Body of pancreas (tissue), 4 donors: Measurements from ENCODE around the gene ECSCR. TPM values are rescaled to one million over a fixed set of nuclear protein-coding genes. Genes with fewer than 3 reads are reported as not detected.
"Not testable (repeated sequence)": the region's sequence is repeated elsewhere in the genome, so short reads cannot be mapped to it uniquely, and the experiment has no call there.

Source experiments
- ATAC-seq: fragments of 150-250 bp; one replicate; pipeline ENCODE4 v1.9.1; 2016
- DNase-seq, 4 donors: peaks; one replicate each; pipeline ENCODE4 v3.0.0-alpha.2; 2019
- H3K27ac ChIP-seq, 4 donors: fragments of 200-600 bp; sonication (generic); 1 replicate in 3 of 4; 2 replicates in 1 of 4; pipeline versions ENCODE4 v1.5.1 to v1.6.1; 2016 to 2019; ENCODE audit warnings: mild to moderate bottlenecking in 1 of 4, mixed read lengths in 1 of 4, moderate library complexity in 1 of 4
- H3K27me3 ChIP-seq, 2 donors: fragments of 200-600 bp; sonication (generic); one replicate each; pipeline ENCODE4 v1.6.0; 2016; ENCODE audit warnings: mild to moderate bottlenecking in 1 of 2
- H3K36me3 ChIP-seq, 2 donors: fragments of 200-600 bp; sonication (generic); replicated peaks in 1 of 2; 2 replicates each; pipeline ENCODE4 v1.5.1; 2016; ENCODE audit warnings: low read depth in 2 of 2; ENCODE audit not compliant: insufficient read depth in 1 of 2
- H3K4me1 ChIP-seq: fragments of 200-600 bp; sonication (generic); one replicate; pipeline ENCODE4 v1.6.0; 2016
- H3K4me3 ChIP-seq, 2 donors: fragments of 200-600 bp; sonication (generic); 1 replicate in 1 of 2; 2 replicates in 1 of 2; pipeline ENCODE4 v1.5.1; 2016 to 2019
- H3K9me3 ChIP-seq, 3 donors: fragments of 200-600 bp; sonication (generic); 1 replicate in 2 of 3; 2 replicates in 1 of 3; pipeline ENCODE4 v1.5.1; 2016
- CTCF ChIP-seq, 7 experiments: fragments of 450-650 bp in 4 of 7; fragments of 200-600 bp in 3 of 7; sonication (generic) in 3 of 7; IDR thresholded peaks; one replicate each; pipeline ENCODE4 v1.5.1; 2016 to 2019; ENCODE audit warnings: antibody characterized with exemption in 7 of 7
- POLR2A ChIP-seq, 3 donors: fragments of 450-650 bp; IDR thresholded peaks; one replicate each; pipeline ENCODE4 v1.6.1; 2016; ENCODE audit warnings: antibody characterized with exemption in 3 of 3, mild to moderate bottlenecking in 2 of 3
- WGBS, 2 donors: methylation state at CpG; one replicate each; pipeline ENCODE4 v1.1.5; 2017; 5-methylcytosine and 5-hydroxymethylcytosine counted together
- intact Hi-C: fragments of 100-400 bp; cut with DNase I; formaldehyde crosslinking; loops from one replicate; pipeline ENCODE4 v1.15.1; 2023
- total RNA-seq, 2 donors: library from RNA; depleted of rRNA; stranded (reverse); fragments of >200 nt; gene quantifications; one replicate each; pipeline ENCODE4 v1.1.0, GENCODE V29; 2016

The ECSCR gene
- total RNA-seq, result 1 to 10 TPM; 2.6 to 6.2 TPM

- intact Hi-C loops, result no loop called here
- no peak for DNase-seq
- ATAC-seq, result peak; percentile 30
- Histone ChIP-seq H3K27me3 (no peaks in the 10 kb centered on the region), H3K4me1 (peaks cover 8% of the 10 kb centered on the region), H3K9me3 (no peaks in the 10 kb centered on the region), H3K27ac (peak within 1 kb of the TSS in 2 of 4 donors; percentile 36 to 43), H3K36me3 (no peaks in the 10 kb centered on the region), H3K4me3 (no peak within 1 kb of the TSS)
- 79 to 88% methylated on average over 8 to 10 of the region's 10 CpGs for WGBS, 2 donors
- TF ChIP-seq POLR2A (IDR thresholded peaks at IDR 0.05) (no peak), CTCF (IDR thresholded peaks at IDR 0.05) (no peak)
These were observed at the start of gene ECSCR for GRCh38 chr5:139462586-139463276. Gene ECSCR, minus strand, starts transcription at chr5:139462743. Its CDS starts 73 bp downstream, at chr5:139462670.

GRCh38 chr5:139504722-139505121 is 42.2 kb upstream of the ECSCR start:
- DNase-seq, H3K4me1 ChIP-seq, H3K27me3 ChIP-seq, H3K4me3 ChIP-seq, H3K36me3 ChIP-seq, H3K27ac ChIP-seq, ATAC-seq, H3K9me3 ChIP-seq, intact Hi-C loops: not testable (repeated sequence)
- WGBS, 2 donors, result 68 to 74% methylated on average over 4 to 5 of the region's 5 CpGs

- H3K9me3 ChIP-seq, H3K4me3 ChIP-seq, H3K4me1 ChIP-seq, H3K27ac ChIP-seq, ATAC-seq, H3K36me3 ChIP-seq, H3K27me3 ChIP-seq, intact Hi-C loops, DNase-seq: not testable (repeated sequence)
- WGBS, 2 donors, result 76 to 88% methylated on average over 15 of the region's 15 CpGs
These were observed 41.3 kb upstream of the ECSCR start for GRCh38 chr5:139503879-139504278.

GRCh38 chr5:139503036-139503817 is 40.7 kb upstream of the ECSCR start:
- H3K36me3 ChIP-seq, H3K4me3 ChIP-seq, ATAC-seq, intact Hi-C loops, H3K27me3 ChIP-seq, H3K27ac ChIP-seq, H3K4me1 ChIP-seq, H3K9me3 ChIP-seq, DNase-seq: not testable (repeated sequence)
- WGBS, 2 donors, result 80 to 84% methylated on average over 14 to 15 of the region's 15 CpGs

- ATAC-seq (no peak), DNase-seq (no peak)
- H3K36me3 ChIP-seq, result no peaks in the 10 kb centered on the region
- 84 to 85% methylated on average over 4 of the region's 4 CpGs for WGBS, 2 donors
- no peak for TF ChIP-seq CTCF (IDR thresholded peaks at IDR 0.05)
- no peak for TF ChIP-seq POLR2A (IDR thresholded peaks at IDR 0.05)
- no peak overlapping the region for H3K4me3 ChIP-seq
- no peaks in the 10 kb centered on the region for H3K9me3 ChIP-seq
- intact Hi-C loops, result no loop called here
- H3K27ac ChIP-seq, result no peak overlapping the region
- no peaks in the 10 kb centered on the region for H3K4me1 ChIP-seq
- H3K27me3 ChIP-seq, result no peaks in the 10 kb centered on the region
These were observed 38.8 kb upstream of the ECSCR start for GRCh38 chr5:139501381-139501780.

GRCh38 chr5:139495638-139496435 is 33.3 kb upstream of the ECSCR start:
- WGBS, 2 donors, result 73 to 76% methylated on average over 3 of the region's 3 CpGs
- no peaks in the 10 kb centered on the region for H3K27me3 ChIP-seq
- no peak for TF ChIP-seq CTCF (IDR thresholded peaks at IDR 0.05)
- no peak for TF ChIP-seq POLR2A (IDR thresholded peaks at IDR 0.05)
- no peaks in the 10 kb centered on the region for H3K36me3 ChIP-seq
- no peak overlapping the region for H3K27ac ChIP-seq
- no peaks in the 10 kb centered on the region for H3K9me3 ChIP-seq
- peaks cover 5% of the 10 kb centered on the region for H3K4me1 ChIP-seq
- ATAC-seq, result no peak
- DNase-seq, result no peak
- intact Hi-C loops, result no loop called here
- no peak overlapping the region for H3K4me3 ChIP-seq
